Measurements from ENCODE around the gene KCTD20.
"Not testable (repeated sequence)": the region's sequence is repeated elsewhere in the genome, so short reads cannot be mapped to it uniquely, and the experiment has no call there.

KCTD20 gene

DNA sequence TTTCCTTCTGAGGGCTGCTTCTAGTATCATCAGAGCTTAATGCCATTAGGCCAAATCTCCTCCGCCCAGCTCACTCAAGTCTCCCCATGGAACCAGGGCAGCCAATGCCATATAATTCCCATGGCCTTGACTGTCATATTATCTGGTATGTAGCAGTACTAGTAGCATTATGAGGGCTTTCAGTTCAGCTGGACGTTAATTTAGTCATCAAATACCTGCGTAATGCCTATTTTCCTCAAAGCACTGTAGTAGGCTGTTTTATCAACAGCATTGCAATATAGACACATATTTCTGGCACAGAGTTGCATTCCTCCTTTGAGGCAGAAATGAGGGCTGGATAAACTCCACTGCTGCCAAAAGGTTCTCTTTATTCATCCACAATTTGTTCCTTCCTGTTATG is 1.7 kb downstream of the KCTD20 start:
- DNase-seq (ENCODE audit: low read depth), result no peak

- no peak for DNase-seq (ENCODE audit: low read depth)
These were observed 2.8 kb downstream of the KCTD20 start for GRCh38 chr6:36445621-36446020.

DNA sequence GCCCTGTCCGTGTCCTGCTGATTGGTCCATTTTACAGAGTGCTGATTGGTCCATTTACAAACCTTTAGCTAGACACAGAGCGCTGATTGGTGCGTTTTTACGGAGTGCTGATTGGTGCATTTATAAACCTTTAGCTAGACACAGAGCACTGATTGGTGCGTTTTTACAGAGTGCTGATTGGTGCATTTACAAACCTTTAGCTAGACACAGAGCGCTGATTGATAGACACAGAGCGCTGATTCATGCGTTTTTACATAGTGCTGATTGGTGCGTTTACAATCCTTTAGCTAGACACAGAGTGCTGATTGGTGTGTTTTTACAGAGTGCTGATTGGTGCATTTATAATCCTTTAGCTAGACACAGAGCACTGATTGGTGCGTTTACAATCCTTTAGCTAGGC is 6.4 kb downstream of the KCTD20 start:
- DNase-seq (ENCODE audit: low read depth), result not testable (repeated sequence)

DNA sequence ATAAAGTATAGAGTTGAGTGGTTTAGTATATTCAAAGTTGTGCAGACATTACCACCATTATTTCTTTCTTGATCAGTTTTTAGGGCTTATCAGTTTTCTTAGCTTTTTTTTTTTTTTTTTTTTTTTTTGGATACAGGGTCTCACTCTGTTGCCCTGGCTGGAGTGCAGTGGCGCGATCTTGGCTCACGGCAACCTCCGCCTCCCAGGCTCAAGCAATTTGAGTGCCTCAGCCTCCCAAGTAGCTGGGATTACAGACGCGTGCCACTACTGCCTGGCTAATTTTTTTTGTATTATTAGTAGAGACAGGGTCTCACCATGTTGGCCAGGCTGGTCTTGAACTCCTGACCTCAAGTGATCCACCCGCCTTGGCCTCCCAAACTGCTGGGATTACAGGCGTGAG is 10.1 kb downstream of the KCTD20 start:
- not testable (repeated sequence) for DNase-seq (ENCODE audit: low read depth)

- DNase-seq (ENCODE audit: low read depth), result no peak
These were observed 12.8 kb downstream of the KCTD20 start for GRCh38 chr6:36455486-36456027.

GRCh38 chr6:36459501-36459900 is 16.7 kb downstream of the KCTD20 start:
- no peak for DNase-seq (ENCODE audit: low read depth)

- DNase-seq (ENCODE audit: low read depth), result no peak
These were observed 18.1 kb downstream of the KCTD20 start for GRCh38 chr6:36460916-36461315.

GRCh38 chr6:36461646-36462045 is 18.8 kb downstream of the KCTD20 start:
- DNase-seq (ENCODE audit: low read depth), result no peak

DNA sequence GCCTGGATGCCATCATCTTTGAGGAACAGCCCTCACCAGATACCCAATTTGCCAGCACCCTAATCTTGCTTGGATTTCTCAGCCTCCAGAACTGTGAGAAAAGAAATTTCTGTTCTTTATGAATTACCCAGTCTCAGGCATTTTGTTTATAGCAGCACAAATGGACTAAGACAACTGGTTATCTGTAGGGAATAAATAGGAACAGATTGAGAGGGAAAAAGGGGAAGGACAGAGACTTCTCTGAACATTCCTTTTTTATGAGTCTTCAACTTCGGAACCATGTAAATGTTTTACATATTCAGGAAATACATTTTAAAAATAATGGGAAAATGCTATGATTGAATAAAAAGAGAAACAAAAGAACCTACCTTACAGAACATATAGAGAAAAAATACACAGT is 20.9 kb downstream of the KCTD20 start:
- DNase-seq (ENCODE audit: low read depth), result no peak

- no peak for DNase-seq (ENCODE audit: low read depth)
These were observed 21.4 kb downstream of the KCTD20 start for GRCh38 chr6:36464233-36464632.

DNA sequence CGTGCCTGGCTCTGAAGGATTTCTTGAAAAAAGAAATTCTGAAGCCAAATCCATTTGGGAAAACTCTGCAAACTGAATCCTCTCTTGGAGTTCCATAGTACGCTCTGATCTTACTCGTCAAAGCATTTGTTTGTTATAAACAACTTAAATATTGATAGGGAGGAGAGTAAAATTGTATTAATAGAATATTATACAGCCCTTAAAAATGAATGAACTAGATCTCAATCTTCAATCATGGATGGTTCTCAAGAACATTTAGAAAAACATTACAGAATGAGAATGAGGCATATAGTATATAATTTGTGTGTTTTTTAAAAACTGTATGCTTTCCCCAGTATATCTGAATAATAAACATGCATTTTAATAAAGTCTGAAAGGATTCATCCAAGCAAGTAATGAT is 24.8 kb downstream of the KCTD20 start:
- no peak for DNase-seq (ENCODE audit: low read depth)

- DNase-seq (ENCODE audit: low read depth), result no peak
These were observed 26.4 kb downstream of the KCTD20 start for GRCh38 chr6:36469148-36469661.

- no peak for DNase-seq (ENCODE audit: low read depth)
These were observed 27.1 kb downstream of the KCTD20 start for GRCh38 chr6:36469946-36470345.

- DNase-seq (ENCODE audit: low read depth), result no peak
These were observed 35.3 kb downstream of the KCTD20 start for GRCh38 chr6:36478051-36478526.

GRCh38 chr6:36479256-36479655 is 36.5 kb downstream of the KCTD20 start:
- DNase-seq (ENCODE audit: low read depth), result no peak

- DNase-seq (ENCODE audit: low read depth), result not testable (repeated sequence)
These were observed 40.5 kb downstream of the KCTD20 start for GRCh38 chr6:36483326-36483725.

GRCh38 chr6:36484736-36485135 is 41.9 kb downstream of the KCTD20 start:
- no peak for DNase-seq (ENCODE audit: low read depth)

DNA sequence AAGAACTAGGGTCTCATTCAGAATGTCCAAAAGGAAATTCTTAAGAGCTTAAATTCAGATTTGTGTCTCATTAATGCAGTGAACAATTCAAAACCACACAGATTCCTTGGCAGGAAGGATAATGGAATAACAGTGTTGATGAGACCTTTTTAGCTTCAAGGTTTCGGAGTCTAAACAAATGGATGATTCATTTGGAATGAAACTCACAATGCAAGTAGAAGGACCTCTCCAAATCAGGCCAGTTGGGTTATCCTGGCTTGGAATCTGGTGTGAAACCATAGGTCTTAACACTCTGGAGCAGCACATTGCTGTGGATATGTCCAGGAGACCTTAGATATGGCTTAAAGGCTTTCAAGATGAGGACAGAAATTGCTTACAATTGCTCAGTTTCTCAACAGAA is 44.9 kb downstream of the KCTD20 start:
- DNase-seq (ENCODE audit: low read depth), result peak; percentile 2

GRCh38 chr6:36488221-36488620 is 45.4 kb downstream of the KCTD20 start:
- no peak for DNase-seq (ENCODE audit: low read depth)

- no peak for DNase-seq (ENCODE audit: low read depth)
These were observed 46.6 kb downstream of the KCTD20 start for GRCh38 chr6:36489426-36489825.

GRCh38 chr6:36491378-36491965 is 48.7 kb downstream of the KCTD20 start:
- DNase-seq (ENCODE audit: low read depth), result no peak

- DNase-seq (ENCODE audit: low read depth), result no peak
These were observed 49.3 kb downstream of the KCTD20 start for GRCh38 chr6:36492092-36492491.

GRCh38 chr6:36492621-36493020 is 49.8 kb downstream of the KCTD20 start:
- no peak for DNase-seq (ENCODE audit: low read depth)

DNA sequence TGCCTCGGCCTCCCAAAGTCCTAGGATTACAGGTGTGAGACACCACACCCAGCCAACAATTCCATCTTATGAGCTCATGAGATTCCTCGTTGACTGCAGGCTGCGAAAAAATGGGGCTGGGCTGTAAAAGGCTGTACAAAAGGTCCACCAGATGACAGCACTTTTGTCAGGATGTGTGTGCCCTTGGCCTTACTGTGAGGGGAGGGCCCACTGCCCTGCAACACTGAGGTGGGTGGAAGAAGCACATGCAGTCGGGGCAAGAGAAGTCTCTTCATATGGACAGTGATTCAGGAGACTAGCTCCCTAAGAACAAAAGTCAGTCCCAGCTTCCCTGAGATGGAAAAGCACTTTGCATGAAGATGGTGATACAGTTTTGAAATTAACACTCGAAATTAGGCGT is 50.5 kb downstream of the KCTD20 start:
- DNase-seq (ENCODE audit: low read depth), result no peak
